Suprapubic skin (tissue), 4 donors: ENCODE data around the gene HEXA. TPM values are rescaled to one million over a fixed set of nuclear protein-coding genes. Genes with fewer than 3 reads are reported as not detected.
"Not testable (repeated sequence)": the region's sequence is repeated elsewhere in the genome, so short reads cannot be mapped to it uniquely, and the experiment has no call there.

Experiments used
- DNase-seq, 2 donors: peaks; one replicate each; pipeline ENCODE4 v3.0.0-alpha.2; 2019; ENCODE audit warnings: low spot score in 2 of 2
- H3K27ac ChIP-seq: fragments of 200-600 bp; sonication (generic); one replicate; pipeline ENCODE4 v1.5.1; 2019
- H3K27me3 ChIP-seq: fragments of 200-600 bp; sonication (generic); one replicate; pipeline ENCODE4 v1.5.1; 2019
- H3K36me3 ChIP-seq: fragments of 200-600 bp; sonication (generic); one replicate; pipeline ENCODE4 v1.5.1; 2019
- H3K4me1 ChIP-seq: fragments of 200-600 bp; sonication (generic); one replicate; pipeline ENCODE4 v1.5.1; 2019
- H3K4me3 ChIP-seq: fragments of 200-600 bp; sonication (generic); one replicate; pipeline ENCODE4 v1.5.1; 2019; ENCODE audit warnings: mild to moderate bottlenecking
- H3K9me3 ChIP-seq: fragments of 200-600 bp; sonication (generic); one replicate; pipeline ENCODE4 v1.5.1; 2019
- CTCF ChIP-seq, 2 donors: fragments of 200-600 bp in 1 of 2; fragments of 450-650 bp in 1 of 2; sonication (generic) in 1 of 2; IDR thresholded peaks; one replicate each; pipeline ENCODE4 v1.5.1; 2016 to 2019; ENCODE audit warnings: antibody characterized with exemption in 2 of 2, mild to moderate bottlenecking in 1 of 2, moderate library complexity in 1 of 2
- EP300 ChIP-seq: sonication (generic); formaldehyde crosslinking; IDR thresholded peaks from one replicate; pipeline ENCODE4 v1.6.1; 2017; ENCODE audit warnings: antibody characterized with exemption
- POLR2A ChIP-seq, 2 donors: fragments of 450-650 bp; IDR thresholded peaks; one replicate each; pipeline ENCODE4 v1.6.1; 2017; ENCODE audit warnings: antibody characterized with exemption in 2 of 2, mild to moderate bottlenecking in 2 of 2, moderate library complexity in 2 of 2
- POLR2AphosphoS5 ChIP-seq, 3 donors: sonication (generic); formaldehyde crosslinking; IDR thresholded peaks; one replicate each; pipeline ENCODE4 v1.6.1; 2017; ENCODE audit warnings: antibody characterized with exemption in 3 of 3
- WGBS: methylation state at CpG from one replicate; pipeline ENCODE4 v1.1.5; 2018; 5-methylcytosine and 5-hydroxymethylcytosine counted together
- total RNA-seq, 4 donors: library from RNA; depleted of rRNA; stranded (reverse); fragments of >200 nt; gene quantifications; one replicate each; pipeline ENCODE4 v1.1.0, GENCODE V29; 2016

HEXA gene
- 10 to 100 TPM; 34.8 to 60.2 (median 45.8) TPM for total RNA-seq

GRCh38 chr15:72375846-72376581 is at the start of gene HEXA:
TSS of gene HEXA (minus strand) at chr15:72376014. CDS start at chr15:72375972, 42 bp downstream.
- DNase-seq: peak; percentile 97 to 98
- Histone ChIP-seq H3K27me3 (no peaks in the 10 kb centered on the region), H3K4me3 (peak within 1 kb of the TSS; percentile 83), H3K27ac (peak within 1 kb of the TSS; percentile 93), H3K4me1 (peaks cover 45% of the 10 kb centered on the region), H3K9me3 (no peaks in the 10 kb centered on the region), H3K36me3 (no peaks in the 10 kb centered on the region)
- under 1% methylated on average over 39 of the region's 50 CpGs for WGBS
- TF ChIP-seq POLR2AphosphoS5 (IDR thresholded peaks at IDR 0.05): peak; percentile 96 to 98 (median 97)
- no peak for TF ChIP-seq EP300
- peak in 1 of 2 donors; percentile 70 for TF ChIP-seq POLR2A (IDR thresholded peaks at IDR 0.05)
- TF ChIP-seq CTCF (IDR thresholded peaks at IDR 0.05): no peak

- no peaks in the 10 kb centered on the region for H3K27me3 ChIP-seq
- DNase-seq: no peak
- TF ChIP-seq CTCF (IDR thresholded peaks at IDR 0.05) (no peak), POLR2AphosphoS5 (IDR thresholded peaks at IDR 0.05) (no peak), EP300 (no peak), POLR2A (IDR thresholded peaks at IDR 0.05) (no peak)
- H3K4me3 ChIP-seq: no peak overlapping the region
- 65% methylated on average over 2 of the region's 2 CpGs for WGBS
- H3K9me3 ChIP-seq: no peaks in the 10 kb centered on the region
- H3K4me1 ChIP-seq: no peaks in the 10 kb centered on the region
- no peaks in the 10 kb centered on the region for H3K36me3 ChIP-seq
- no peak overlapping the region for H3K27ac ChIP-seq
Measured at GRCh38 chr15:72423256-72423655, 47.4 kb upstream of the HEXA start.

- TF ChIP-seq EP300: no peak
- TF ChIP-seq POLR2AphosphoS5 (IDR thresholded peaks at IDR 0.05): no peak
- TF ChIP-seq POLR2A (IDR thresholded peaks at IDR 0.05): no peak
- TF ChIP-seq CTCF (IDR thresholded peaks at IDR 0.05): no peak
- Histone ChIP-seq H3K27ac (no peak overlapping the region), H3K27me3 (no peaks in the 10 kb centered on the region), H3K9me3 (no peaks in the 10 kb centered on the region), H3K36me3 (no peaks in the 10 kb centered on the region), H3K4me1 (no peaks in the 10 kb centered on the region), H3K4me3 (no peak overlapping the region)
- DNase-seq: no peak
- 65% methylated on average over 1 of the region's 1 CpG for WGBS
Measured at GRCh38 chr15:72421484-72421883, 45.7 kb upstream of the HEXA start.

GRCh38 chr15:72420576-72420975 is 44.8 kb upstream of the HEXA start:
- 75% methylated on average over 2 of the region's 2 CpGs for WGBS

GRCh38 chr15:72419768-72420167 is 44.0 kb upstream of the HEXA start:
- H3K4me1 ChIP-seq, H3K4me3 ChIP-seq, H3K9me3 ChIP-seq, H3K36me3 ChIP-seq, DNase-seq, H3K27ac ChIP-seq, H3K27me3 ChIP-seq: not testable (repeated sequence)
- 64% methylated on average over 3 of the region's 3 CpGs for WGBS

More at GRCh38 chr15:72420576-72420975, 44.8 kb upstream of the HEXA start:
- H3K9me3 ChIP-seq: no peaks in the 10 kb centered on the region
- no peak overlapping the region for H3K4me3 ChIP-seq
- H3K36me3 ChIP-seq: no peaks in the 10 kb centered on the region
- no peaks in the 10 kb centered on the region for H3K27me3 ChIP-seq
- H3K27ac ChIP-seq: no peak overlapping the region
- DNase-seq: no peak
- no peak for TF ChIP-seq CTCF (IDR thresholded peaks at IDR 0.05)
- H3K4me1 ChIP-seq: no peaks in the 10 kb centered on the region

GRCh38 chr15:72415304-72415703 is 39.5 kb upstream of the HEXA start:
- H3K4me3 ChIP-seq: no peak overlapping the region
- no peaks in the 10 kb centered on the region for H3K27me3 ChIP-seq
- H3K36me3 ChIP-seq: no peaks in the 10 kb centered on the region
- TF ChIP-seq CTCF (IDR thresholded peaks at IDR 0.05) (no peak), POLR2A (IDR thresholded peaks at IDR 0.05) (no peak), POLR2AphosphoS5 (IDR thresholded peaks at IDR 0.05) (no peak), EP300 (no peak)
- no peaks in the 10 kb centered on the region for H3K4me1 ChIP-seq
- DNase-seq: no peak
- 65% methylated on average over 2 of the region's 2 CpGs for WGBS
- H3K9me3 ChIP-seq: no peaks in the 10 kb centered on the region
- no peak overlapping the region for H3K27ac ChIP-seq

- 88% methylated on average over 2 of the region's 3 CpGs for WGBS
Measured at GRCh38 chr15:72413337-72413736, 37.5 kb upstream of the HEXA start.

More at GRCh38 chr15:72413337-72413736, 37.5 kb upstream of the HEXA start:
- H3K4me3 ChIP-seq, H3K9me3 ChIP-seq, H3K36me3 ChIP-seq, H3K4me1 ChIP-seq, H3K27ac ChIP-seq, H3K27me3 ChIP-seq, DNase-seq: not testable (repeated sequence)
